HS-5 (cell line): ENCODE results near the gene HTT-AS.

Experiments
- DNase-seq: peaks from one replicate; pipeline ENCODE4 v3.0.0-alpha.2; 2012; ENCODE audit warnings: low read depth

Gene HTT-AS

GRCh38 chr4:3087115-3087797 is 12.9 kb upstream of the HTT-AS start:
- DNase-seq, result no peak

GRCh38 chr4:3085948-3086670 is 11.8 kb upstream of the HTT-AS start:
- no peak for DNase-seq

GRCh38 chr4:3083732-3084131 is 9.4 kb upstream of the HTT-AS start:
- no peak for DNase-seq

DNA sequence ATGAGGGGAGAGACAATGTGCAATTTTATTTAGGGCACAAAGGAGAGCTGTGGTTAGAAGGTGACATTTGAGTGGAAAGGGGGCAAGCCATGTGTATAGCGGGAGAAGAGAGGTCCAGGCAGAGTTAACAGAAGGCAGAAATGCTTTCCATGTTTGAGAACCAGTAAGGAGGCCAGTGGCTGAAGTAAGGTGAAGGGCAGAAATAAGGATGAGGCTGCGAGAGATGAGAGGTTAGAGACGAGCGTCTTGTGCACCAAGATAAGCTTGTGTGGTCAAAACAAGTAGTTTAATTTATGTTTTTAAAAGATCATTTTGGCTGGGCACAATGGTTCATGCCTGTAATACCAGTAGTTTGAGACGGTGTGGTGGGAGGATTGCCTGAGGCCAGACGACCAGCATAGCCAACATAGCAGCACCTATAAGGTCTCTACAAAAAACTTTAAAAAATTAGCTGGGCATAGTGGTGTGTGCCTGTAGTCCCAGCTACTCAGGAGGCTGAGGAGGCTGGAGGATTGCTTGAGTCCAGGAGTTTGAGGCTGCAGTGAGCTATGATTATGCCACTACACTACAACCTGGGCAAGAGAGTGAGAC is 8.7 kb upstream of the HTT-AS start:
- DNase-seq, result no peak

DNA sequence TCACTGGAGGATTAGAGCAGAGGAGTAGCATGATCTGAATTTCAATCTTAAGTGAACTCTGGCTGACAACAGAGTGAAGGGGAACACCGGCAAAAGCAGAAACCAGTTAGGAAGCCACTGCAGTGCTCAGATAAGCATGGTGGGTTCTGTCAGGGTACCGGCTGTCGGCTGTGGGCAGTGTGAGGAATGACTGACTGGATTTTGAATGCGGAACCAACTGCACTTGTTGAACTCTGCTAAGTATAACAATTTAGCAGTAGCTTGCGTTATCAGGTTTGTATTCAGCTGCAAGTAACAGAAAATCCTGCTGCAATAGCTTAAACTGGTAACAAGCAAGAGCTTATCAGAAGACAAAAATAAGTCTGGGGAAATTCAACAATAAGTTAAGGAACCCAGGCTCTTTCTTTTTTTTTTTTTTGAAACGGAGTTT is 5.4 kb upstream of the HTT-AS start:
- DNase-seq, result no peak

- DNase-seq, result no peak
Observed at GRCh38 chr4:3077796-3078195, 3.5 kb upstream of the HTT-AS start.

DNA sequence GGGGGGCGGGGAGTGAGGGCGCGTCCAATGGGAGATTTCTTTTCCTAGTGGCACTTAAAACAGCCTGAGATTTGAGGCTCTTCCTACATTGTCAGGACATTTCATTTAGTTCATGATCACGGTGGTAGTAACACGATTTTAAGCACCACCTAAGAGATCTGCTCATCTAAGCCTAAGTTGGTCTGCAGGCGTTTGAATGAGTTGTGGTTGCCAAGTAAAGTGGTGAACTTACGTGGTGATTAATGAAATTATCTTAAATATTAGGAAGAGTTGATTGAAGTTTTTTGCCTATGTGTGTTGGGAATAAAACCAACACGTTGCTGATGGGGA is 1.3 kb upstream of the HTT-AS start:
- peak; percentile 6 for DNase-seq

DNA sequence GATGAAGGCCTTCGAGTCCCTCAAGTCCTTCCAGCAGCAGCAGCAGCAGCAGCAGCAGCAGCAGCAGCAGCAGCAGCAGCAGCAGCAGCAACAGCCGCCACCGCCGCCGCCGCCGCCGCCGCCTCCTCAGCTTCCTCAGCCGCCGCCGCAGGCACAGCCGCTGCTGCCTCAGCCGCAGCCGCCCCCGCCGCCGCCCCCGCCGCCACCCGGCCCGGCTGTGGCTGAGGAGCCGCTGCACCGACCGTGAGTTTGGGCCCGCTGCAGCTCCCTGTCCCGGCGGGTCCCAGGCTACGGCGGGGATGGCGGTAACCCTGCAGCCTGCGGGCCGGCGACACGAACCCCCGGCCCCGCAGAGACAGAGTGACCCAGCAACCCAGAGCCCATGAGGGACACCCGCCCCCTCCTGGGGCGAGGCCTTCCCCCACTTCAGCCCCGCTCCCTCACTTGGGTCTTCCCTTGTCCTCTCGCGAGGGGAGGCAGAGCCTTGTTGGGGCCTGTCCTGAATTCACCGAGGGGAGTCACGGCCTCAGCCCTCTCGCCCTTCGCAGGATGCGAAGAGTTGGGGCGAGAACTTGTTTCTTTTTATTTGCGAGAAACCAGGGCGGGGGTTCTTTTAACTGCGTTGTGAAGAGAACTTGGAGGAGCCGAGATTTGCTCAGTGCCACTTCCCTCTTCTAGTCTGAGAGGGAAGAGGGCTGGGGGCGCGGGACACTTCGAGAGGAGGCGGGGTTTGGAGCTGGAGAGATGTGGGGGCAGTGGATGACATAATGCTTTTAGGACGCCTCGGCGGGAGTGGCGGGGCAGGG is 711 bp upstream of the HTT-AS start:
- DNase-seq, result peak; percentile 24

DNA sequence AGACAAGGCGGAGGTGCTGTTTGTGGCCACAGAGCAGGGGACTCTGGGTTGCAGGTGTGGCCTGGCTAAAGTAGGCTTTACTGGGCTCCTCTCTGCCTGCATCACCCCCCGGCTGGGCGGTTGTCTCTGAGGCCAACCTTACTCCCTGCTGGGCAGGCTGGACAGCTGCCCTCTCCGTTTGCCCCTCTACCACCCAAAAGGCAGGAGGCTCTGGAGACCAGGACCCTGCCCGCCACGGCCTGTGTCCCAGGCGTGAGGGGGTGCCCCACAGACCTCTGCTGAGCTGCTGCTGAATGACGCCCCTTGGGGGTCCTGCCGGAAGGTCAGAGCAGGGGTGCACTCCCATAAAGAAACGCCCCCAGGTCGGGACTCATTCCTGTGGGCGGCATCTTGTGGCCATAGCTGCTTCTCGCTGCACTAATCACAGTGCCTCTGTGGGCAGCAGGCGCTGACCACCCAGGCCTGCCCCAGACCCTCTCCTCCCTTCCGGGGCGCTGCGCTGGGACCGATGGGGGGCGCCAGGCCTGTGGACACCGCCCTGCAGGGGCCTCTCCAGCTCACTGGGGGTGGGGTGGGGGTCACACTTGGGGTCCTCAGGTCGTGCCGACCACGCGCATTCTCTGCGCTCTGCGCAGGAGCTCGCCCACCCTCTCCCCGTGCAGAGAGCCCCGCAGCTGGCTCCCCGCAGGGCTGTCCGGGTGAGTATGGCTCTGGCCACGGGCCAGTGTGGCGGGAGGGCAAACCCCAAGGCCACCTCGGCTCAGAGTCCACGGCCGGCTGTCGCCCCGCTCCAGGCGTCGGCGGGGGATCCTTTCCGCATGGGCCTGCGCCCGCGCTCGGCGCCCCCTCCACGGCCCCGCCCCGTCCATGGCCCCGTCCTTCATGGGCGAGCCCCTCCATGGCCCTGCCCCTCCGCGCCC is 920 bp downstream of the HTT-AS start:
- no peak for DNase-seq

- no peak for DNase-seq
Observed at GRCh38 chr4:3071811-3072210, 2.5 kb downstream of the HTT-AS start.

- no peak for DNase-seq
Observed at GRCh38 chr4:3070709-3071500, 3.4 kb downstream of the HTT-AS start.

DNA sequence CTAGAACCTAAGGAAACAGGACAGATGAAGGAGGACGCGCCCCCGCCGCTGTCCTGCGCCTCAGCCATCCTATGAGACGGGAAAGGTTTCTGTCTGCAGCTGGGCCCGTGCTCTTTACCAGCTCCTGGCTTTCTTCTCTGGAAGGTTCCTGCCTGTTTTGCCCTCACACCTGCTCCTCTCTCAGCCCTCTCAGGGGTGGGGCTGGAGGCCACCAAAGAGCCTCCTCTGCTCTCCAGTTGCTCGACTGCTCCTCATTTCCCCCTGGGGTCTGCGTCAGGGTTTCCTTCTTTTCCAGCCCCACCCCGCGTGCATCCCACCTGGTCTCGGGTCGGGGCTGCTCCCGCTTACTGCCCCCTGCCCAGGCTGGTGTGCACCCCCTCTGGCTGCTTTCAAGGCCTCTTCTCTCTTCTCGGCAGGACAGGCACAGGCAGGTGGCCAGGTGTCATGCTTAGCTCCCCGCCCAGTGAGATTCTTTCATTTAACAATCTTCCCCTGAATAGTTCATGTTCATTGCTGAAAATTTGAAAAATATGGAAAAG is 4.6 kb downstream of the HTT-AS start:
- DNase-seq, result no peak

DNA sequence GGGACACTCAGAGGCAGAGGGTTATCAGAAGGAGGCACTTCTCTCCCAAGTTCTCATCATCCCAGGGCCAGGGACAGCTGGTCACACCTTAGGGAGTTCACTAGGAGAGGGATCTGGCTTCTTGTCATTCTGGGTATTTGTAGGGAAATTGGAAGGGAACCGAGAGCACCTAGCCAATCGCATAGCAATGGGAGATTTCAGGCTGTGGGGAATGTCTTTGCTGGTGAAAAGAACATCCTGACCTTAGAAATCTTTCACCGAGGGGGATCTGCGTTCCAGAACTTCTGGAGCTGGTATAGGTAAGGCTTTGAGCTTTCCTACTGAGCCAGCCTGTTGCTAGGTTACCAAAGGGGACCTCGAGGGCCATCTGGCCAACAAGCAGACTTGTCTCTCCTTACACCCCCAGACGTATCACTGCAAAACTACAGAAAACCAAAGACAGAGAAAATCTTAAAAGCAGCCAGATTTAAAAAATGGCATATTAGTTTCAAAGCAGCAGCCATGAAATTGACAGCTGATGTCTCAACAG is 6.8 kb downstream of the HTT-AS start:
- DNase-seq, result no peak

- DNase-seq, result no peak
Observed at GRCh38 chr4:3066836-3067400, 7.4 kb downstream of the HTT-AS start.

DNA sequence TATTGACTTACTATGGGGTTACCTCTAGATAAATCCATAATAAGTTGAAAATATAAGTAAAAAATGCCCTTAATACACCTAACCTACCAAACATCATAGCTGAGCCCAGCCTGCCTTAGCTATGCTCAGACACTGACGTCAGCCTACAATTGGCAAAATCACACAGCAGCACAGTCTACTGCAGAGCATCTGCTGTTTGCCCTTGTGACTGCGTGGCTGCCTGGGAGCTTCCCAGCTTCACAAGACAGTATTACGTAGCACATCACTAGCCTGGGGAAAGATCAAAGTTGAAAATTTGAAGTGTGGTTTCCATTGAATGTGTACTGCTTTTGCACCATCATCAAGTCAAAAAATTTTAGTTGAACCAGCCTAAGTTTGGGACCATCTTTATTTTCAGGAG is 8.8 kb downstream of the HTT-AS start:
- DNase-seq, result no peak

DNA sequence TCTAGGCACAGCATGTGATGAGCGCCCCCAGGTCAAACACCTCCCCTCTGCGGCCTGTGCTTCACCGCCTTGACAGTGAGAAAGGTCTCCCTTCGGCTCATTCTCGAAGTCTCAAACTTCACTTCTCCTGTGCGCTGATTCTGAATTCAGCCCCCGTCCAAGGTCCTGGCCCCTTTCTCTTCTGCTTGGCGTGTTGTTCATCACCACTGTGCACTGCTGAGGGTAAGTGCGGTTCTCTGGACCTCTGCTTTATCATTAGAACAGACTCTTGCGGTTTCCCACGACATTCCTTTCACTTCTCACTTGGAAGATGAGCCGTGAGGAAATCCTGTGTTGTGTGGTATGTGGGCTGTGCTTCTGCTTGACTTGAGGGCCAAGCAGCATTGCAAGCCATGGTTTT is 11.9 kb downstream of the HTT-AS start:
- DNase-seq, result no peak

GRCh38 chr4:3060946-3061345 is 13.4 kb downstream of the HTT-AS start:
- DNase-seq, result no peak

- DNase-seq, result no peak
Observed at GRCh38 chr4:3059943-3060342, 14.4 kb downstream of the HTT-AS start.

DNA sequence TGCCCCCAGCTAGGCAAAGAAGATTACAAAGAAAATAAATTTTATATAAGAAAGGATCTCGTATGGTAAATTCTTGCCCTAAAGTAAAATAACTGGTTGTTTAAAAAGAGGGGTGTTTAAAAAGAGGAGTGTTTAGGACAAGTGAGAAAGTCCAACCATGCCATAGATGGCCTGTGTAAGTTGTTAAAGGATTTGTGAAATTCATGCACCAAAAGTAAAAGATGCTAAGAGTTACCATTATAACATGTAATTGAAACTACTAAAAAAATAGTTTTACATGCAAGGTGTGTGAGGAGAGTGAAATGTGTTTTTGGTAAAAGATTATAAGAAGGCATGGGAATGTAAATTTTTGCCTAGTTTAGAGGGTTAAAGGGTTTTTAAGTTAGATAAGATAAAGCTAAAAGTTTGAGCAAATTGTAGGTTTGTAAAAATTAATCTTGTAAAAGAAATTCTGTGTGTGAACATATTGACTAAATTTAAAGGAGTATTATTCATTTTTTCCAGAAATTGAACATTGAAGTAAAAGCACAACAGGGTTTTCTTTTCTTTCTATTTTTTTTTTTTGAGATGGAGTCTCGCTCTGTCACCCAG is 20.1 kb downstream of the HTT-AS start:
- DNase-seq, result no peak
